ENCODE data around the gene ASCL2. TPM values are rescaled to one million over a fixed set of nuclear protein-coding genes. Genes with fewer than 3 reads are reported as not detected.
"Not testable (repeated sequence)": the region's sequence is repeated elsewhere in the genome, so short reads cannot be mapped to it uniquely, and the experiment has no call there.

The ASCL2 gene
- total RNA-seq, 1 donor from 2014 or later = 2.2 TPM

- no peaks in the 10 kb centered on the region for H3K36me3 ChIP-seq
- TF ChIP-seq, protein P1, sequence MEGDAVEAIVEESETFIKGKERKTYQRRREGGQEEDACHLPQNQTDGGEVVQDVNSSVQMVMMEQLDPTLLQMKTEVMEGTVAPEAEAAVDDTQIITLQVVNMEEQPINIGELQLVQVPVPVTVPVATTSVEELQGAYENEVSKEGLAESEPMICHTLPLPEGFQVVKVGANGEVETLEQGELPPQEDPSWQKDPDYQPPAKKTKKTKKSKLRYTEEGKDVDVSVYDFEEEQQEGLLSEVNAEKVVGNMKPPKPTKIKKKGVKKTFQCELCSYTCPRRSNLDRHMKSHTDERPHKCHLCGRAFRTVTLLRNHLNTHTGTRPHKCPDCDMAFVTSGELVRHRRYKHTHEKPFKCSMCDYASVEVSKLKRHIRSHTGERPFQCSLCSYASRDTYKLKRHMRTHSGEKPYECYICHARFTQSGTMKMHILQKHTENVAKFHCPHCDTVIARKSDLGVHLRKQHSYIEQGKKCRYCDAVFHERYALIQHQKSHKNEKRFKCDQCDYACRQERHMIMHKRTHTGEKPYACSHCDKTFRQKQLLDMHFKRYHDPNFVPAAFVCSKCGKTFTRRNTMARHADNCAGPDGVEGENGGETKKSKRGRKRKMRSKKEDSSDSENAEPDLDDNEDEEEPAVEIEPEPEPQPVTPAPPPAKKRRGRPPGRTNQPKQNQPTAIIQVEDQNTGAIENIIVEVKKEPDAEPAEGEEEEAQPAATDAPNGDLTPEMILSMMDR (IDR thresholded peaks at IDR 0.05) = no peak
- no peak overlapping the region for H3K4me3 ChIP-seq
- intact Hi-C loops (cut with DNase I) = no loop called here
- no peak overlapping the region for H3K27ac ChIP-seq
- H3K9me3 ChIP-seq = no peaks in the 10 kb centered on the region
- ATAC-seq = no peak
- DNase-seq = peak; percentile 56
- no peaks in the 10 kb centered on the region for H3K4me1 ChIP-seq
- H3K27me3 ChIP-seq = no peaks in the 10 kb centered on the region
Measured at GRCh38 chr11:2290351-2290841, 20.0 kb upstream of the ASCL2 start.

DNA sequence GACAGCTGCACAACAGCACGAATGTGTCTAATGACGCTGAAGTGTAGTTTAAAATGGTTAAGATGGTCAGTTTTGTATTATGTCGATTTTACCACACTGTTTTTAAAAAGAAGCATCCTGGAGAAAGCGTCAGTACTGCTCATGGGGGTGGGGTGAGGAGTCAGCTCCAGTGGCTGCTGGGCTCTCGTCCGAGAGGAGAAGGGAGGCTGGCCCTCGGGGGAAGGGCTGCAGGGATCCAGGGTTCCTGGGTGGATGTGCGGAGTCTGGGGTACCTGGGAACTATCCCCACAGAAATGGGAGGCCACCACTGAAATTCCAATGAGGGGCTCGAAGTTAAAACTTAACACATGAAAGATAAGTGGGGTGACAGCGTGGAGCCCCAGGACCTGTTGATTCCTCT lies 19.5 kb upstream of the ASCL2 start:
- no peaks in the 10 kb centered on the region for H3K27me3 ChIP-seq
- H3K4me3 ChIP-seq = no peak overlapping the region
- ATAC-seq (no peak), DNase-seq (no peak)
- H3K27ac ChIP-seq = no peak overlapping the region
- no peaks in the 10 kb centered on the region for H3K9me3 ChIP-seq
- TF ChIP-seq, protein P1 (IDR thresholded peaks at IDR 0.05) = no peak
- H3K4me1 ChIP-seq = no peaks in the 10 kb centered on the region
- intact Hi-C loops (cut with DNase I) = no loop called here
- no peaks in the 10 kb centered on the region for H3K36me3 ChIP-seq

- H3K36me3 ChIP-seq = no peaks in the 10 kb centered on the region
- TF ChIP-seq, protein P1 (IDR thresholded peaks at IDR 0.05) = no peak
- H3K27me3 ChIP-seq = no peaks in the 10 kb centered on the region
- ATAC-seq (no peak), DNase-seq (no peak)
- H3K9me3 ChIP-seq = no peaks in the 10 kb centered on the region
- H3K4me3 ChIP-seq = no peak overlapping the region
- intact Hi-C loops (cut with DNase I) = no loop called here
- H3K4me1 ChIP-seq = no peaks in the 10 kb centered on the region
- no peak overlapping the region for H3K27ac ChIP-seq
Measured at GRCh38 chr11:2289350-2289749, 19.0 kb upstream of the ASCL2 start.

DNA sequence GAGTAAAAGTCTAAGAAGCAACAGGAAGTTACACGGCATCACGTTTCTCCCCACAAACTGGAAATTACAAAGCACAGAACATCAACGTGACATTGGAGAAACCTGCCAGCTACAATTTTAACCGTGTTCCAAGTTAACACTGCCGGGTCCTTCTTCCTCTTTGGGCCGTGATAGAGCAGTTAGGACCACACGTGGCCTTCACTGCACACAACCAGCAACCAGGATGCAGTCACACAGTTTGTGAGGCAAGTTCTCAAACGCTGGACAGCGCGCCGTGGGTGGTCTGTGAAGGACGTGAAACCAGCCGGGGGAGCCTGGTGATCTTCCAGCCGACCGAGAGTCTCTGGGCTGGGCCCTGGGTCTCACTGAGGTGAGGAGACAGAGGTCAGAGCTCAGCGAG lies 16.7 kb upstream of the ASCL2 start:
- intact Hi-C loops (cut with DNase I) = no loop called here
- DNase-seq (no peak), ATAC-seq (peak; percentile 21)
- Histone ChIP-seq H3K27ac (no peak overlapping the region), H3K4me3 (no peak overlapping the region), H3K27me3 (no peaks in the 10 kb centered on the region), H3K4me1 (no peaks in the 10 kb centered on the region), H3K36me3 (no peaks in the 10 kb centered on the region), H3K9me3 (peaks cover 4% of the 10 kb centered on the region)
- TF ChIP-seq, protein P1 (IDR thresholded peaks at IDR 0.05) = no peak

DNA sequence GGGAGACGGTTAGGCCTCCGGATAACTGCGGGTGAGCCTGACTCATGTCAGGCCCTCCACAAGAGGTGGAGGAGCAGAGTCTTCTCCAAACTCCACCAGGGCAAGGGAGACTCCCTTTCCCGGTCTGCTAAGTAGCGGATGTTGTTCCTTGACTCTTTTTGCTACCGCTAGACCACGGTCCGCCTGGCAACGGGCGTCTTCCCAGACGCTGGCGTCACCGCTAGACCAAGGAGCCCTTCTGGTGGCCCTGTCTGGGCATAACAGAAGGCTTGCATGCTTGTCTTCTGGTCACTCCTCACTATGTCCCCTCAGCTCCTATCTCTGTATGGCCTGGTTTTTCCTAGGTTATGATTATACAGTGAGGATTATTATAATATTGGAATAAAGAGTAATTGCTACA lies 16.0 kb upstream of the ASCL2 start:
- H3K4me1 ChIP-seq; H3K27me3 ChIP-seq; H3K36me3 ChIP-seq; H3K27ac ChIP-seq; H3K4me3 ChIP-seq; ATAC-seq; H3K9me3 ChIP-seq; intact Hi-C loops (cut with DNase I): not testable (repeated sequence)
- peak; percentile 33 for DNase-seq

DNA sequence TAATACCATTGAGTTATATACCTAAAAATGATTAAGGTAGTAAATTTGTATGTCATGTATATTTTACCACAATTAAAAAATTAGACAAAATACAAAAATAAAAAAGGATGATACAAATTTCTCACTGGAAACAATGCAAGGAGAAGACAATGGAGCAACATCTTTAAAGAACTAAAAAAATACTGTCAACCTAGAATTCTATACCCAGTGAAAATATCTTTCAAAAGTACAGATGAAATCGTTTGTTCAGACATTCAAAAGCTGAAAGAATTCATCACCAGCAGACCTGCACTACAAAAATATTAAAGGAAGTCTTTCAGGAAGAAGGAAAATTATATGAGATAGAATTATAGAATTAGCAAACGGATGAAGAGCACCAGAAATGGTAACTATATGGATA lies 9.8 kb upstream of the ASCL2 start:
- no peak for ATAC-seq

More for the DNA sequence above, 9.8 kb upstream of the ASCL2 start:
- Histone ChIP-seq H3K9me3 (peaks cover 4% of the 10 kb centered on the region), H3K4me1 (no peaks in the 10 kb centered on the region), H3K27me3 (no peaks in the 10 kb centered on the region), H3K27ac (no peak overlapping the region), H3K4me3 (no peak overlapping the region), H3K36me3 (no peaks in the 10 kb centered on the region)
- TF ChIP-seq, protein P1 (IDR thresholded peaks at IDR 0.05) = no peak
- DNase-seq = no peak
- intact Hi-C loops (cut with DNase I) = no loop called here

Data from upper lobe of right lung (tissue), 1 donor.